Calu3 (cell line): ENCODE results near the gene NHLRC2. TPM values are rescaled to one million over a fixed set of nuclear protein-coding genes. Genes with fewer than 3 reads are reported as not detected.

Source experiments
- BruUV-seq: library from RNA; stranded (reverse); fragments of 400-500 nt; replicated peaks from 2 replicates; lab custom pipeline; 2021; lab: Mats Ljungman, UMichigan
- CTCF ChIA-PET: fragments of 300-600 bp; sonication (Branson Sonifier 250); formaldehyde crosslinking; loops from one replicate; lab custom pipeline; 2022; ENCODE audit warnings: antibody characterized with exemption; lab: Charles Lee
- DNase-seq: peaks from one replicate; pipeline ENCODE4 v3.0.0; 2022
- H3K27ac Mint-ChIP-seq: one replicate; pipeline ENCODE4 v1.8.0; 2022; ENCODE audit warnings: mixed read lengths; ENCODE audit not compliant: unreplicated experiment
- H3K27me3 Mint-ChIP-seq: one replicate; pipeline ENCODE4 v1.8.0; 2022; ENCODE audit warnings: mixed read lengths; ENCODE audit not compliant: unreplicated experiment
- H3K36me3 Mint-ChIP-seq: one replicate; pipeline ENCODE4 v1.8.0; 2022; ENCODE audit warnings: mild to moderate bottlenecking, moderate library complexity, mixed read lengths; ENCODE audit not compliant: insufficient read depth, unreplicated experiment
- H3K4me1 Mint-ChIP-seq: one replicate; pipeline ENCODE4 v1.8.0; 2022; ENCODE audit warnings: mild to moderate bottlenecking, low read depth, mixed read lengths; ENCODE audit not compliant: unreplicated experiment
- H3K4me3 Mint-ChIP-seq: one replicate; pipeline ENCODE4 v1.8.0; 2022; ENCODE audit warnings: mild to moderate bottlenecking, low read depth, moderate library complexity, mixed read lengths; ENCODE audit not compliant: unreplicated experiment
- H3K9me3 Mint-ChIP-seq: one replicate; pipeline ENCODE4 v1.8.0; 2022; ENCODE audit warnings: low read depth, mixed read lengths; ENCODE audit not compliant: unreplicated experiment
- intact Hi-C: fragments of 100-400 bp; cut with micrococcal nuclease; formaldehyde crosslinking; loops from one replicate; pipeline ENCODE4 v1.10.0; 2022; ENCODE audit not compliant: unreplicated experiment
- total RNA-seq: library from RNA; stranded (reverse); gene quantifications from 2 replicates; pipeline ENCODE4 v1.2.3, GENCODE V29; 2022
- TF ChIP-seq, protein P1 (sequence below): fragments of 200-600 bp; IDR thresholded peaks from one replicate; pipeline ENCODE4 v1.8.0; 2022; ENCODE audit warnings: antibody characterized with exemption; ENCODE audit not compliant: unreplicated experiment

The NHLRC2 gene
- total RNA-seq, 1 experiment from 2014 or later: 18.7 TPM

- no peak overlapping the region for H3K27ac Mint-ChIP-seq
- CTCF ChIA-PET: no interaction called here
- intact Hi-C loops: no loop called here
- TF ChIP-seq, protein P1, sequence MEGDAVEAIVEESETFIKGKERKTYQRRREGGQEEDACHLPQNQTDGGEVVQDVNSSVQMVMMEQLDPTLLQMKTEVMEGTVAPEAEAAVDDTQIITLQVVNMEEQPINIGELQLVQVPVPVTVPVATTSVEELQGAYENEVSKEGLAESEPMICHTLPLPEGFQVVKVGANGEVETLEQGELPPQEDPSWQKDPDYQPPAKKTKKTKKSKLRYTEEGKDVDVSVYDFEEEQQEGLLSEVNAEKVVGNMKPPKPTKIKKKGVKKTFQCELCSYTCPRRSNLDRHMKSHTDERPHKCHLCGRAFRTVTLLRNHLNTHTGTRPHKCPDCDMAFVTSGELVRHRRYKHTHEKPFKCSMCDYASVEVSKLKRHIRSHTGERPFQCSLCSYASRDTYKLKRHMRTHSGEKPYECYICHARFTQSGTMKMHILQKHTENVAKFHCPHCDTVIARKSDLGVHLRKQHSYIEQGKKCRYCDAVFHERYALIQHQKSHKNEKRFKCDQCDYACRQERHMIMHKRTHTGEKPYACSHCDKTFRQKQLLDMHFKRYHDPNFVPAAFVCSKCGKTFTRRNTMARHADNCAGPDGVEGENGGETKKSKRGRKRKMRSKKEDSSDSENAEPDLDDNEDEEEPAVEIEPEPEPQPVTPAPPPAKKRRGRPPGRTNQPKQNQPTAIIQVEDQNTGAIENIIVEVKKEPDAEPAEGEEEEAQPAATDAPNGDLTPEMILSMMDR: no peak
- H3K4me3 Mint-ChIP-seq: no peak overlapping the region
- H3K4me1 Mint-ChIP-seq: peaks cover 17% of the 10 kb centered on the region
- no peak for DNase-seq
- H3K36me3 Mint-ChIP-seq: peaks cover 9% of the 10 kb centered on the region
- H3K27me3 Mint-ChIP-seq: no peaks in the 10 kb centered on the region
- peaks cover 7% of the 10 kb centered on the region for H3K9me3 Mint-ChIP-seq
- no TSS peak for BruUV-seq
These were observed 110.6 kb downstream of the NHLRC2 start for GRCh38 chr10:113965077-113965476.

DNA sequence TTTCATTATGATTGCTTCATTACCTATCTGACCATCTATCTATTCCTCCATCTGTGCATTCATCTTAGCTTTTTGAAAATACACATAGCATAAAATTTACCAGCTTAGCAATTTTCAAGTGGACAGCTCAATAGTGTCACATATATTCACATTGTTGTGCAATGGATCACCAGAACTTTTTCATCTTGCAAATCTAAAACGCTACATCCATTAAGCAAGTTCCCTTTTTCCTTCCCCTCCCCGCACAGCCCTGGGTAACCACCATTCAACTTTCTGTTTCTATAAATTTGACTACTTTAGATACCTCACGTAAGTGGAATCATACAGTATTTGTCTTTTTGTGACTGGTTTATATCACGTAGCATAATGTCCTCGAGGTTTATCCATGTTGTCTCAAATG, 111.2 kb downstream of the NHLRC2 start:
- Mint-ChIP-seq H3K27me3 (no peaks in the 10 kb centered on the region), H3K4me3 (no peak overlapping the region), H3K4me1 (peaks cover 11% of the 10 kb centered on the region), H3K27ac (no peak overlapping the region), H3K9me3 (peaks cover 7% of the 10 kb centered on the region), H3K36me3 (peaks cover 5% of the 10 kb centered on the region)
- intact Hi-C loops: no loop called here
- TF ChIP-seq, protein P1: no peak
- CTCF ChIA-PET: no interaction called here
- BruUV-seq: no TSS peak
- no peak for DNase-seq

Other genes starting within 250 kb of the NHLRC2 start
- gene NRAP, start 190.6 kb upstream of the NHLRC2 start, total RNA-seq: not detected in 2 replicates
- gene CASP7, start 174.7 kb upstream of the NHLRC2 start, total RNA-seq: 22.7 and 23.7 TPM in 2 replicates
- gene PLEKHS1, start 103.0 kb upstream of the NHLRC2 start, total RNA-seq: 5.9 and 13.8 TPM in 2 replicates
- 7.4 and 7.9 TPM in 2 replicates for gene DCLRE1A, start 579 bp upstream of the NHLRC2 start, total RNA-seq
- 0.47 and 0.78 TPM in 2 replicates for gene ADRB1, start 189.2 kb downstream of the NHLRC2 start, total RNA-seq